HepG2 (cell line): ENCODE data around the gene MCAT. TPM values are rescaled to one million over a fixed set of nuclear protein-coding genes. Genes with fewer than 3 reads are reported as not detected.

ENCODE experiments used
- CCAR2 ChIP-seq: fragments of 200-400 bp; formaldehyde crosslinking; optimal IDR thresholded peaks from 2 replicates; pipeline ENCODE3; 2018; ENCODE audit warnings: low read depth, mild to moderate bottlenecking, low read length, moderate library complexity
- CHCHD3 ChIP-seq: sonication (generic); formaldehyde crosslinking; IDR thresholded peaks from 2 replicates; pipeline ENCODE4 v1.8.0; 2022; ENCODE audit warnings: mild to moderate bottlenecking, missing genetic modification reagents, moderate library complexity
- E2F1 ChIP-seq: sonication (generic); formaldehyde crosslinking; IDR thresholded peaks from 2 replicates; pipeline ENCODE4 v1.5.0; 2020; ENCODE audit warnings: missing genetic modification reagents
- FOXA1 ChIP-seq, 2 experiments: fragments of 450-650 bp in 1 of 2; sonication (generic) in 1 of 2; formaldehyde crosslinking in 1 of 2; IDR thresholded peaks; 2 replicates each; pipeline versions ENCODE4 v1.4.0 to v1.6.1; 2016 to 2020; ENCODE audit warnings: missing genetic modification reagents in 1 of 2
- JARID2 ChIP-seq: sonication (generic); formaldehyde crosslinking; IDR thresholded peaks from 2 replicates; pipeline ENCODE4 v1.8.1; 2023; ENCODE audit warnings: missing genetic modification reagents, inconsistent platforms; ENCODE audit not compliant: insufficient replicate concordance
- KDM5B ChIP-seq: sonication (generic); formaldehyde crosslinking; IDR thresholded peaks from 2 replicates; pipeline ENCODE4 v1.4.0; 2020; ENCODE audit warnings: missing genetic modification reagents, mild to moderate bottlenecking, borderline replicate concordance
- SNAPC4 ChIP-seq: sonication (generic); formaldehyde crosslinking; IDR thresholded peaks from 2 replicates; pipeline ENCODE4 v1.4.0; 2020; ENCODE audit warnings: mild to moderate bottlenecking, missing genetic modification reagents
- STAG1 ChIP-seq: sonication (generic); formaldehyde crosslinking; IDR thresholded peaks from 2 replicates; pipeline ENCODE4 v1.4.0; 2020; ENCODE audit warnings: missing genetic modification reagents
- U2AF2 ChIP-seq: fragments of 200-400 bp; formaldehyde crosslinking; IDR thresholded peaks from 2 replicates; pipeline ENCODE4 v1.6.1; 2017; ENCODE audit warnings: low read depth, mild to moderate bottlenecking, low read length
- ZFP36L2 ChIP-seq: sonication (generic); formaldehyde crosslinking; IDR thresholded peaks from 2 replicates; pipeline ENCODE4 v1.4.0; 2020; ENCODE audit warnings: missing genetic modification reagents
- ZMAT5 ChIP-seq: sonication (generic); formaldehyde crosslinking; IDR thresholded peaks from 2 replicates; pipeline ENCODE4 v1.5.0; 2020; ENCODE audit warnings: mild to moderate bottlenecking, low read depth, missing genetic modification reagents, borderline replicate concordance
- ZNF17 ChIP-seq: sonication (generic); formaldehyde crosslinking; IDR thresholded peaks from 2 replicates; pipeline ENCODE4 v1.5.0; 2020; ENCODE audit warnings: mild to moderate bottlenecking, missing genetic modification reagents
- ZNF33A ChIP-seq: sonication (generic); formaldehyde crosslinking; IDR thresholded peaks from 2 replicates; pipeline ENCODE4 v1.5.1; 2020; ENCODE audit warnings: missing genetic modification reagents, mild to moderate bottlenecking, moderate library complexity, borderline replicate concordance
- ZNF484 ChIP-seq: sonication (generic); formaldehyde crosslinking; IDR thresholded peaks from 2 replicates; pipeline ENCODE4 v1.5.1; 2020; ENCODE audit warnings: mild to moderate bottlenecking, low read depth, missing genetic modification reagents, borderline replicate concordance
- ZNF644 ChIP-seq: IDR thresholded peaks from 2 replicates; pipeline ENCODE4 v1.6.1; 2016; ENCODE audit warnings: low read depth
- ZNF720 ChIP-seq: sonication (generic); formaldehyde crosslinking; IDR thresholded peaks from 2 replicates; pipeline ENCODE4 v1.4.0; 2020; ENCODE audit warnings: missing genetic modification reagents
- ZNF883 ChIP-seq: sonication (generic); formaldehyde crosslinking; IDR thresholded peaks from 2 replicates; pipeline ENCODE4 v1.5.1; 2020; ENCODE audit warnings: mild to moderate bottlenecking, missing genetic modification reagents; ENCODE audit errors: not compliant biosample characterization
- ZSCAN22 ChIP-seq: sonication (generic); formaldehyde crosslinking; IDR thresholded peaks from 2 replicates; pipeline ENCODE4 v1.4.0; 2020; ENCODE audit warnings: mild to moderate bottlenecking, missing genetic modification reagents
- ZSCAN29 ChIP-seq: sonication (generic); formaldehyde crosslinking; conservative IDR thresholded peaks from 2 replicates; pipeline ENCODE4 v1.4.0; 2020; ENCODE audit warnings: mild to moderate bottlenecking, missing genetic modification reagents
- polyA plus RNA-seq, 8 experiments: library from polyadenylated mRNA; depleted of rRNA in 3 of 8; stranded (reverse) in 7 of 8; unstranded in 1 of 8; fragments of >200 nt; fragmentation: Illumina TruSeq in 4 of 8; extraction: Trizol in 4 of 8; gene quantifications; 2 replicates each; pipeline versions ENCODE4 v1.2.1 to v1.2.3, GENCODE V29; 2011 to 2016; ENCODE audit warnings: low read depth in 4 of 8, missing spikeins in 1 of 8, mixed read lengths in 1 of 8; ENCODE audit not compliant: insufficient read depth in 1 of 8
- total RNA-seq, 5 experiments: library from RNA; depleted of rRNA; stranded (reverse); fragments of >200 nt; fragmentation: Illumina TruSeq; extraction: Trizol; gene quantifications; 2 replicates each; pipeline ENCODE4 v1.2.3, GENCODE V29; 2016; ENCODE audit warnings: low read depth in 1 of 5
- TF ChIP-seq, protein P1 (sequence below): sonication (generic); formaldehyde crosslinking; IDR thresholded peaks from 2 replicates; pipeline ENCODE4 v1.4.0; 2020; ENCODE audit warnings: missing genetic modification reagents, borderline replicate concordance

Gene MCAT
- total and polyA plus RNA-seq, 2 of the 13 experiments (the other 11 are each of a cell fraction or from before 2014, with no cell fraction given), result 9.3 to 16.7 TPM

DNA sequence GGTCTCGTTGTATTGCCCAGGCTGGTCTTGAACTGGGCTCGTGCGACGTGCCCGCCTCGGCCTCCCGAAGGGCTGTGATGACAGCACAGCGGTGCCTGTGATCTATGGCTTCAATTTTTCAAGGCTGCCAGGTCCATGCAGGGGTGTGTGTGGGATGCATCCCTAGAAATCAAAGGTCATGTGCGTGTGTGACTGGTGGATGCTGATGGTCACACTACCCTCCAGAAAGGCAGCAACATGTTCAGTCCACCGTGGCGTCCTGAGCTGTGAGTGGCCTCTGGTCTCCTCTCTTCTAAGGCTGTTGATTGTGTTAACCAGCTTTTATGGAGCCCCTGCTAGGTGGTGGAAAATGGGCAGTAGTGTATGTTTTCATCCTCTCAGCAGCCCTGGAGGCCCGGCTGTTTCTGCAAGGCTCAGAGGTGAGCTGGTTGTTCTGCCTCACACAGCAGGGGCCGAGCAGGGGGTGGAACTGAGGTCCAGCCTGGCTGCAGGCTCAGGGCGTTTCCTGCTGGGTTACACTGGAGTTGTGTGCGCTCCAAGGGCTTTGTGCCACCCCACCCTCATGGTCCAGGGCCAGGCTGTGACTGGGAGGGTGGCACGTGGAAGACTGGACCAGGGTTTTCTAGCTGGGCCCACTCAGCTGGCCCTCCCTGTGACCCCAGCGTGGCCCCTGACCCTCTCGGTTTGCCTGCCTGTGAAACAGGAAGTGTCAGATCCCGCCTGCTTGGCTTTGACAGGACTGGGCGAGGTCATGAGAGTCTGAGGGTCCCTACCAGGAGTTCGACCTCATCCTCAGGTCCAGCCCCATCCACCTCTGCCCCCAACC lies 25.0 kb downstream of the MCAT start (continued):
- TF ChIP-seq CHCHD3 (CRISPR knock-in tag), result no peak
- no peak for TF ChIP-seq JARID2 (CRISPR knock-in tag)
- no peak for TF ChIP-seq ZNF720 (CRISPR knock-in tag)
- TF ChIP-seq, protein P1, sequence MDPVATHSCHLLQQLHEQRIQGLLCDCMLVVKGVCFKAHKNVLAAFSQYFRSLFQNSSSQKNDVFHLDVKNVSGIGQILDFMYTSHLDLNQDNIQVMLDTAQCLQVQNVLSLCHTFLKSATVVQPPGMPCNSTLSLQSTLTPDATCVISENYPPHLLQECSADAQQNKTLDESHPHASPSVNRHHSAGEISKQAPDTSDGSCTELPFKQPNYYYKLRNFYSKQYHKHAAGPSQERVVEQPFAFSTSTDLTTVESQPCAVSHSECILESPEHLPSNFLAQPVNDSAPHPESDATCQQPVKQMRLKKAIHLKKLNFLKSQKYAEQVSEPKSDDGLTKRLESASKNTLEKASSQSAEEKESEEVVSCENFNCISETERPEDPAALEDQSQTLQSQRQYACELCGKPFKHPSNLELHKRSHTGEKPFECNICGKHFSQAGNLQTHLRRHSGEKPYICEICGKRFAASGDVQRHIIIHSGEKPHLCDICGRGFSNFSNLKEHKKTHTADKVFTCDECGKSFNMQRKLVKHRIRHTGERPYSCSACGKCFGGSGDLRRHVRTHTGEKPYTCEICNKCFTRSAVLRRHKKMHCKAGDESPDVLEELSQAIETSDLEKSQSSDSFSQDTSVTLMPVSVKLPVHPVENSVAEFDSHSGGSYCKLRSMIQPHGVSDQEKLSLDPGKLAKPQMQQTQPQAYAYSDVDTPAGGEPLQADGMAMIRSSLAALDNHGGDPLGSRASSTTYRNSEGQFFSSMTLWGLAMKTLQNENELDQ (CRISPR knock-in tag), result no peak
- no peak for TF ChIP-seq ZNF33A (CRISPR knock-in tag)
- TF ChIP-seq ZNF484 (CRISPR knock-in tag), result no peak
- no peak for TF ChIP-seq ZFP36L2 (CRISPR knock-in tag)
- TF ChIP-seq ZNF17 (CRISPR knock-in tag), result no peak
- TF ChIP-seq ZSCAN29 (CRISPR knock-in tag), result 0 out of 2 replicates have a peak, but pooled peaks have one; percentile 39
- TF ChIP-seq STAG1 (CRISPR knock-in tag), result no peak
- TF ChIP-seq U2AF2, result no peak
- no peak for TF ChIP-seq E2F1
- no peak for TF ChIP-seq ZNF644
- no peak for TF ChIP-seq ZMAT5 (CRISPR knock-in tag)
- TF ChIP-seq FOXA1 (IDR thresholded peaks at IDR 0.05), result no peak
- TF ChIP-seq FOXA1 (CRISPR knock-in tag; IDR thresholded peaks at IDR 0.05), result no peak
- TF ChIP-seq ZSCAN22 (CRISPR knock-in tag), result no peak
- TF ChIP-seq KDM5B, result no peak
- TF ChIP-seq CCAR2, result no peak
- no peak for TF ChIP-seq ZNF883 (CRISPR knock-in tag)
- no peak for TF ChIP-seq SNAPC4 (CRISPR knock-in tag)
